ENCODE results near the gene PRC1.

DNA sequence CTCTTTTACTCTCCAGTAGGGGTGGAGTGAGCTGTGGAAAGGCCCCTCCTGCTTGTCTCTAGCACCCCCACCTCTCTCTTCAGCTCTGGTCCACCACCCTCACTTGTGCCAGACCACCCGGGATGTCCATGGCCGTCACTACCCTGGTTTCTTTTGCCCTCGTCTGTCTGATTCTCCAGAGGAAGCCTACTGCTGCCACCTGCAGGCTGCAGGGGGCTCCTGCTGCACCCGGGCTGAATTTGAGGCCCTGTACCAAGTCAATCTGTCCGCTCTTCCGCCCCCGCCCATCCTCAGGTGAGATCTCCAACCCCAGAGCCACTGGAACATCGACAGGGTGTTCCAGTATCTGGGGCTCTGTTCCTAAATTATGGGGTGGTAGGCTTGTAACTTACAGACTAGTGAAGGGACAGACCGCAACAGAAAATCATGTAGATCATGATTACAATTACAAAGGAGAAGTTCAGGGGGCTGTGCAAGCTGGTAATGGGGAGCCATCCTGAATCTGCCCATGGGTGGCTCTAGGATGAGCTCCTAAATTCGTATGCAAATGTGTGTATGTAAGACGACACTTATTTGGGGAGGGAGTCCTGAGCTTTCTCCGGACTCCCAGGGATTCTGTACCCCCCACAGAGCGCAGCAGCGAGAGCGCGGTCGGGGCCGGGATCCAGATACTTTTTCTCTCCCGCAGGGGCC is 59.9 kb downstream of the PRC1 start:
- TF ChIP-seq TAF1 (IDR thresholded peaks at IDR 0.05; ENCODE audit: borderline replicate concordance, low read depth, low read length) (no peak), POLR2AphosphoS5 (IDR thresholded peaks at IDR 0.05; ENCODE audit: low read depth, low read length) (no peak), POLR2A (IDR thresholded peaks at IDR 0.05; ENCODE audit: low read depth, low read length) (no peak)
